GM10266 (cell line): ENCODE data around the gene SLC27A6.

Experiments used
- DNase-seq: peaks from one replicate; pipeline ENCODE4 v3.0.0; 2012; ENCODE audit errors: extremely low spot score
- CTCF ChIP-seq: IDR thresholded peaks from 2 replicates; pipeline ENCODE4 v1.5.1; 2012; ENCODE audit warnings: mild to moderate bottlenecking, low read depth; ENCODE audit not compliant: control insufficient read depth, insufficient read depth; ENCODE audit errors: missing control alignments

The SLC27A6 gene

GRCh38 chr5:129078660-129079059 is 113.4 kb downstream of the SLC27A6 start:
- no peak for DNase-seq
- no peak for TF ChIP-seq CTCF

- TF ChIP-seq CTCF = no peak
- DNase-seq = no peak
These were observed 114.2 kb downstream of the SLC27A6 start for GRCh38 chr5:129079496-129079895.

- TF ChIP-seq CTCF = no peak
- no peak for DNase-seq
These were observed 115.5 kb downstream of the SLC27A6 start for GRCh38 chr5:129080766-129081165.

- DNase-seq = no peak
- no peak for TF ChIP-seq CTCF
These were observed 117.2 kb downstream of the SLC27A6 start for GRCh38 chr5:129082225-129083136.
